Upper lobe of left lung (tissue), 4 donors: Measurements from ENCODE around the gene RHBDF2.

Experiments used
- EP300 ChIP-seq, 4 donors: sonication (generic); formaldehyde crosslinking; IDR thresholded peaks; one replicate each; pipeline ENCODE4 v1.5.1; 2017; ENCODE audit warnings: antibody characterized with exemption in 4 of 4, control low read depth in 2 of 4
- POLR2A ChIP-seq, 4 donors: fragments of 450-650 bp; IDR thresholded peaks; one replicate each; pipeline ENCODE4 v1.5.1; 2016 to 2017; ENCODE audit warnings: antibody characterized with exemption in 4 of 4, mild to moderate bottlenecking in 2 of 4
- POLR2AphosphoS5 ChIP-seq, 2 donors: sonication (generic); formaldehyde crosslinking; IDR thresholded peaks; one replicate each; pipeline ENCODE4 v1.5.1; 2017; ENCODE audit warnings: antibody characterized with exemption in 2 of 2
- TF ChIP-seq, protein P1 (sequence below), 6 experiments: fragments of 450-650 bp in 4 of 6; fragments of 200-600 bp in 2 of 6; sonication (generic) in 2 of 6; IDR thresholded peaks; one replicate each; pipeline ENCODE4 v1.5.1; 2016 to 2019; ENCODE audit warnings: antibody characterized with exemption in 6 of 6

DNA sequence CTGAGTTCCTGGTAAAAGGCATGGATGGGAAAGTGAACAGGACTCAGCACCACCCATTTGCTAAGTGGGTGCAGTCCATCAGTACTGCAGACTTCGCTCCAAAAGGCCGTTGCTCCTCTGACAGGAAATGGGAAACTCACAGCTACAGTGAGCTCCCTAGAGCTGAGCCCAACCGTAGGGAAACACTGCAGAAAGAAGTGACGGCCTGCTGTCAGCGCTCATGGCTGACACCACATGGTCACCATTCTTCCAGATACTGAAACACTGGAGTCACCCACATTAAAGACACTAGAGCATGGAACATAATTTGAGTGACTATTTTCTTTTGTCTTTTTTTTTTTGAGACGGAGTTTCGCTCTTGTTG is 80.2 kb downstream of the RHBDF2 start:
- TF ChIP-seq, protein P1, sequence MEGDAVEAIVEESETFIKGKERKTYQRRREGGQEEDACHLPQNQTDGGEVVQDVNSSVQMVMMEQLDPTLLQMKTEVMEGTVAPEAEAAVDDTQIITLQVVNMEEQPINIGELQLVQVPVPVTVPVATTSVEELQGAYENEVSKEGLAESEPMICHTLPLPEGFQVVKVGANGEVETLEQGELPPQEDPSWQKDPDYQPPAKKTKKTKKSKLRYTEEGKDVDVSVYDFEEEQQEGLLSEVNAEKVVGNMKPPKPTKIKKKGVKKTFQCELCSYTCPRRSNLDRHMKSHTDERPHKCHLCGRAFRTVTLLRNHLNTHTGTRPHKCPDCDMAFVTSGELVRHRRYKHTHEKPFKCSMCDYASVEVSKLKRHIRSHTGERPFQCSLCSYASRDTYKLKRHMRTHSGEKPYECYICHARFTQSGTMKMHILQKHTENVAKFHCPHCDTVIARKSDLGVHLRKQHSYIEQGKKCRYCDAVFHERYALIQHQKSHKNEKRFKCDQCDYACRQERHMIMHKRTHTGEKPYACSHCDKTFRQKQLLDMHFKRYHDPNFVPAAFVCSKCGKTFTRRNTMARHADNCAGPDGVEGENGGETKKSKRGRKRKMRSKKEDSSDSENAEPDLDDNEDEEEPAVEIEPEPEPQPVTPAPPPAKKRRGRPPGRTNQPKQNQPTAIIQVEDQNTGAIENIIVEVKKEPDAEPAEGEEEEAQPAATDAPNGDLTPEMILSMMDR (IDR thresholded peaks at IDR 0.05): no peak
- TF ChIP-seq POLR2AphosphoS5 (IDR thresholded peaks at IDR 0.05): no peak
- no peak for TF ChIP-seq POLR2A (IDR thresholded peaks at IDR 0.05)
- no peak for TF ChIP-seq EP300 (IDR thresholded peaks at IDR 0.05)
